ENCODE data around the gene FAN1.

DNA sequence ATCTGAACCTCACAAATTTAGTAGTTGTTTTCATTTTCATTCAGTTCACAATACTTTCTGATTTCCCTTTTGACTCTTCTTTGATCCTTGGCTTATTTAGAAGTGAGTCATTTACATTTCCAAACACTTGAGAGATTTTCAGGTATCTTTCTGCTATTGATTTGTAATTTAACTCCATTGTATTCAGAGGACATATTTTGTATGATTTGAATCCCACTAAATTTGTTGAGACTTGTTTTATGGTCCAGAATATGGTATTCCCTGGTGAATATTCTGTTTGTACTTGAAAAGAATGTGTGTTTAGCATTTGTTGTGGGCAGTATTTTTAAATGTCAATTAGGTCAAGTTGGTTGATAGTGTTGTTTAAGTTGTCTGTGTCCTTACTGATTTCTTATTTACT is 29.6 kb downstream of the FAN1 start:
- TF ChIP-seq CTCF (IDR thresholded peaks at IDR 0.05) = no peak
- no peak for TF ChIP-seq POLR2A (IDR thresholded peaks at IDR 0.05)
